ENCODE data around the gene DNAH1. TPM values are rescaled to one million over a fixed set of nuclear protein-coding genes. Genes with fewer than 3 reads are reported as not detected.

Gene DNAH1
- total RNA-seq, 1 experiment from 2014 or later, result 5.9 TPM

GRCh38 chr3:52415800-52416199 is 99.7 kb downstream of the DNAH1 start:
- Histone ChIP-seq H2AFZ (no peak overlapping the region), H4K20me1 (ENCODE audit: insufficient read depth) (no peaks in the 10 kb centered on the region), H3F3A (ENCODE audit: insufficient read depth, low read depth) (peaks cover 10% of the 10 kb centered on the region; the same call in 1 of the 2 replicates), H3K9me3 (ENCODE audit: insufficient read depth, low read depth) (no peaks in the 10 kb centered on the region), H3K36me3 (ENCODE audit: low read depth) (no peaks in the 10 kb centered on the region), H3K4me2 (no peak overlapping the region), H3K9me2 (ENCODE audit: insufficient read depth) (no peaks in the 10 kb centered on the region), H3K27ac (no peak overlapping the region), H3K27me3 (ENCODE audit: insufficient read depth, low read depth) (no peaks in the 10 kb centered on the region), H3K79me2 (ENCODE audit: low read depth) (0 out of 2 replicates have a peak, but pooled peaks cover 10% of the 10 kb centered on the region), H3K4me3 (no peak overlapping the region), H3K4me1 (replicated peaks; ENCODE audit: insufficient read depth) (peaks cover 13% of the 10 kb centered on the region)
- BruUV-seq (replicated peaks), result no TSS peak
- POLR2A ChIA-PET (ENCODE audit: unreplicated experiment), result no interaction called here
- DNase-seq, result no peak
- intact Hi-C loops (cut with micrococcal nuclease; ENCODE audit: unreplicated experiment), result no loop called here
- TF ChIP-seq CTCF (conservative IDR thresholded peaks at IDR 0.05) (no peak), EZH2 (IDR thresholded peaks at IDR 0.05; ENCODE audit: low read depth) (no peak)
- CTCF ChIA-PET, result interaction anchor here (0.6 kb wide), 1 partner anchor 495 kb away, joined by 6 read pairs; no protein-coding TSS in a partner anchor

GRCh38 chr3:52420388-52420787 is 104.3 kb downstream of the DNAH1 start:
- POLR2A ChIA-PET (ENCODE audit: unreplicated experiment), result no interaction called here
- no peaks in the 10 kb centered on the region for H3K27me3 ChIP-seq (ENCODE audit: insufficient read depth, low read depth)
- H3K27ac ChIP-seq, result no peak overlapping the region
- no peaks in the 10 kb centered on the region for H3K9me3 ChIP-seq (ENCODE audit: insufficient read depth, low read depth)
- H3K4me1 ChIP-seq (replicated peaks; ENCODE audit: insufficient read depth), result no peaks in the 10 kb centered on the region
- H2AFZ ChIP-seq, result no peak overlapping the region
- H3K4me2 ChIP-seq, result no peak overlapping the region
- no TSS peak for BruUV-seq (replicated peaks)
- DNase-seq, result no peak
- no peaks in the 10 kb centered on the region for H3K36me3 ChIP-seq (ENCODE audit: low read depth)
- no peaks in the 10 kb centered on the region for H3K79me2 ChIP-seq (ENCODE audit: low read depth)
- H4K20me1 ChIP-seq (ENCODE audit: insufficient read depth), result no peaks in the 10 kb centered on the region
- intact Hi-C loops (cut with micrococcal nuclease; ENCODE audit: unreplicated experiment), result no loop called here
- no peaks in the 10 kb centered on the region for H3F3A ChIP-seq (ENCODE audit: insufficient read depth, low read depth)
- no peaks in the 10 kb centered on the region for H3K9me2 ChIP-seq (ENCODE audit: insufficient read depth)
- TF ChIP-seq CTCF (conservative IDR thresholded peaks at IDR 0.05) (no peak), EZH2 (IDR thresholded peaks at IDR 0.05; ENCODE audit: low read depth) (no peak)
- no peak overlapping the region for H3K4me3 ChIP-seq
- CTCF ChIA-PET, result no interaction called here

GRCh38 chr3:52422669-52423068 is 106.5 kb downstream of the DNAH1 start:
- Histone ChIP-seq H3K27me3 (ENCODE audit: insufficient read depth, low read depth) (no peaks in the 10 kb centered on the region), H3K9me2 (ENCODE audit: insufficient read depth) (no peaks in the 10 kb centered on the region), H2AFZ (no peak overlapping the region), H3K4me2 (no peak overlapping the region), H3K27ac (no peak overlapping the region), H3F3A (ENCODE audit: insufficient read depth, low read depth) (no peaks in the 10 kb centered on the region), H3K79me2 (ENCODE audit: low read depth) (no peaks in the 10 kb centered on the region), H3K36me3 (ENCODE audit: low read depth) (no peaks in the 10 kb centered on the region), H3K4me3 (no peak overlapping the region), H3K9me3 (ENCODE audit: insufficient read depth, low read depth) (no peaks in the 10 kb centered on the region), H4K20me1 (ENCODE audit: insufficient read depth) (no peaks in the 10 kb centered on the region), H3K4me1 (replicated peaks; ENCODE audit: insufficient read depth) (no peaks in the 10 kb centered on the region)
- CTCF ChIA-PET, result no interaction called here
- no peak for DNase-seq
- TF ChIP-seq CTCF (conservative IDR thresholded peaks at IDR 0.05) (no peak), EZH2 (IDR thresholded peaks at IDR 0.05; ENCODE audit: low read depth) (no peak)
- intact Hi-C loops (cut with micrococcal nuclease; ENCODE audit: unreplicated experiment), result no loop called here
- POLR2A ChIA-PET (ENCODE audit: unreplicated experiment), result interaction anchor here (0.5 kb wide), 1 partner anchor 923 kb away, joined by 20 read pairs; the partner anchor contains the start of gene DCAF1
- BruUV-seq (replicated peaks), result no TSS peak

All from PC-9 (cell line).